Hypothalamus (tissue), 51 donors: ENCODE results near the gene ZNF263.

ENCODE experiments used
- DNase-seq, 51 donors: peaks; one replicate each; lab custom pipeline; 2025; lab: John Stamatoyannopoulos, UW

ZNF263 gene

GRCh38 chr16:3317315-3317999, 34.2 kb downstream of the ZNF263 start:
- no peak for DNase-seq

GRCh38 chr16:3321816-3322215, 38.5 kb downstream of the ZNF263 start:
- no peak for DNase-seq

- no peak for DNase-seq
Measured at GRCh38 chr16:3327514-3327913, 44.2 kb downstream of the ZNF263 start.

- DNase-seq = no peak
Measured at GRCh38 chr16:3328104-3328503, 44.8 kb downstream of the ZNF263 start.

GRCh38 chr16:3328643-3329042, 45.4 kb downstream of the ZNF263 start:
- DNase-seq = no peak
